K562 (cell line): ENCODE measurements around the gene PRR7. TPM values are rescaled to one million over a fixed set of nuclear protein-coding genes. Genes with fewer than 3 reads are reported as not detected.

Experiments
- ETV6 ChIP-seq, 3 experiments: fragments of 150-350 bp in 1 of 3; sonication (generic) in 1 of 3; formaldehyde crosslinking in 1 of 3; IDR thresholded peaks; 2 replicates each; pipeline versions ENCODE4 v1.6.1 to v1.8.0; 2014 to 2022; ENCODE audit warnings: borderline replicate concordance in 2 of 3, low read depth in 2 of 3, antibody characterized with exemption in 1 of 3, low read length in 1 of 3, mild to moderate bottlenecking in 1 of 3, missing genetic modification reagents in 1 of 3
- GABPB2 ChIP-seq: fragments of 250-450 bp; sonication (Bioruptor Pico); conservative IDR thresholded peaks from 2 replicates; pipeline ENCODE4 v1.5.1; 2021; ENCODE audit warnings: mild to moderate bottlenecking
- GATA2 ChIP-seq: sonication (generic); formaldehyde crosslinking; IDR thresholded peaks from 2 replicates; pipeline ENCODE4 v1.4.0; 2020; ENCODE audit warnings: mild to moderate bottlenecking, missing genetic modification reagents
- LARP7 ChIP-seq: fragments of 450-650 bp; IDR thresholded peaks from 2 replicates; pipeline ENCODE4 v1.6.1; 2016
- MAZ ChIP-seq, 2 experiments: fragments of 450-650 bp in 1 of 2; sonication (generic) in 1 of 2; formaldehyde crosslinking; IDR thresholded peaks in 1 of 2; conservative IDR thresholded peaks in 1 of 2; 2 replicates each; pipeline versions ENCODE4 v1.4.0 to v1.5.0; 2020; ENCODE audit warnings: mild to moderate bottlenecking in 1 of 2, missing genetic modification reagents in 1 of 2
- PHF8 ChIP-seq: fragments of 200-600 bp; sonication (generic); IDR thresholded peaks from 2 replicates; pipeline ENCODE4 v1.6.1; 2012; ENCODE audit warnings: mixed run types, mild to moderate bottlenecking, inconsistent platforms, low read length, moderate library complexity, borderline replicate concordance
- PHTF2 ChIP-seq: fragments of 250-450 bp; sonication (Bioruptor Pico); IDR thresholded peaks from 2 replicates; pipeline ENCODE4 v1.5.0; 2021; ENCODE audit warnings: mild to moderate bottlenecking
- POLR2B ChIP-seq: fragments of 450-650 bp; IDR thresholded peaks from 2 replicates; pipeline ENCODE4 v1.6.1; 2018; ENCODE audit warnings: low read depth; ENCODE audit not compliant: partially characterized antibody
- PREB ChIP-seq: sonication (generic); formaldehyde crosslinking; IDR thresholded peaks from 2 replicates; pipeline ENCODE4 v1.8.1; 2023; ENCODE audit warnings: mild to moderate bottlenecking, missing genetic modification reagents
- ZNF609 ChIP-seq: sonication (generic); formaldehyde crosslinking; IDR thresholded peaks from 2 replicates; pipeline ENCODE4 v1.8.1; 2023; ENCODE audit warnings: missing genetic modification reagents, mild to moderate bottlenecking, borderline replicate concordance
- polyA plus RNA-seq, 8 experiments: library from polyadenylated mRNA; depleted of rRNA in 4 of 8; stranded (reverse) in 5 of 8; unstranded in 3 of 8; fragments of >200 nt; fragmentation: Nextera tagmentation in 2 of 8; fragmentation: Illumina TruSeq in 1 of 8; extraction: Ambion mirVana in 2 of 8; extraction: Trizol in 1 of 8; gene quantifications; 2 replicates each; pipeline versions ENCODE4 v1.2.1 to v1.2.3, GENCODE V29; 2011 to 2014; ENCODE audit warnings: inconsistent platforms in 1 of 8, missing spikeins in 1 of 8
- total RNA-seq, 7 experiments: library from RNA; depleted of rRNA in 6 of 7; stranded (reverse); fragments of >200 nt in 6 of 7; fragmentation: Illumina TruSeq in 2 of 7; extraction: Trizol in 2 of 7; gene quantifications; 2 replicates each; pipeline versions ENCODE4 v1.2.1 to v1.2.3, GENCODE V29; 2011 to 2021; ENCODE audit warnings: low replicate concordance in 1 of 7
- TF ChIP-seq, protein P1 (sequence below), 3 experiments: fragments of 200-800 bp in 1 of 3; fragments of 250-450 bp in 1 of 3; fragments of 450-650 bp in 1 of 3; sonication (Bioruptor Pico) in 1 of 3; sonication (Bioruptor generic) in 1 of 3; formaldehyde crosslinking in 1 of 3; IDR thresholded peaks; 2 replicates each; pipeline versions ENCODE4 v1.6.1 to v1.8.0; 2016 to 2022; ENCODE audit warnings: mild to moderate bottlenecking in 2 of 3, missing genetic modification characterization in 2 of 3, missing compliant biosample characterization in 1 of 3, moderate library complexity in 1 of 3

PRR7 gene
- total and polyA plus RNA-seq, 9 of the 15 experiments (the other 6 are each of a cell fraction or from before 2014, with no cell fraction given), result 0.80 to 11.3 (median 10.4) TPM; not detected in 4

DNA sequence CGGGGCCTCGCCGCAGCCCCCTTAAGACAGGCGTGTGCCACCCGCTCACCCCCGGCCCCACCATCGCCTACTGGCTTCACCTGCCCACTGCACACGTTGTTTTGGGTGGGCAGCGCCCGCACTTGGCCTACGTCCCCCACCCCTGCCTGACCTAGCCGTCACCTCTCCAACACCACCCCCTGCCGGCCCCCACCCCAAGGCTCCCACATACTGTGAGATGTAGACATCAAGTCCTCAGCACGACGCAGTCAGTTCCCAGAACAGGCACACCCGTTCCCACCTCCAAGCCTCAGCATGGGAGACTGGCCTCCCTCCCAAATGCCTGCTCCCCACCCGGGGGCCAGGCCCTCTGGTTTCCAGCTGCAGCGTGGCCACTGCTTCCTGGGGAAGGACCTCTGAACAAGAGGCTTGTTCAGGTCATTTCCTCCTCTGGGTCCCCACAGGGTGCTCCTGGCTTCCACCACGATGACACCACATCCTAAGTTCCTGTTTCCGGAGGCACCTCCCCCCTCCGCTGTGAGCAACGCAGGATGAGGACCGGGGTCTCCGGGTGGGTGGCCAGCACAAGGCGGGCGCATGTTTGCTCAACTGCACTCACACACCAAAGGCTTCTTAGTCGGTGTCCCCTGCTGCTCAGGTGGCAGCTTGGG lies 15.5 kb downstream of the PRR7 start (continued):
- TF ChIP-seq, protein P1, sequence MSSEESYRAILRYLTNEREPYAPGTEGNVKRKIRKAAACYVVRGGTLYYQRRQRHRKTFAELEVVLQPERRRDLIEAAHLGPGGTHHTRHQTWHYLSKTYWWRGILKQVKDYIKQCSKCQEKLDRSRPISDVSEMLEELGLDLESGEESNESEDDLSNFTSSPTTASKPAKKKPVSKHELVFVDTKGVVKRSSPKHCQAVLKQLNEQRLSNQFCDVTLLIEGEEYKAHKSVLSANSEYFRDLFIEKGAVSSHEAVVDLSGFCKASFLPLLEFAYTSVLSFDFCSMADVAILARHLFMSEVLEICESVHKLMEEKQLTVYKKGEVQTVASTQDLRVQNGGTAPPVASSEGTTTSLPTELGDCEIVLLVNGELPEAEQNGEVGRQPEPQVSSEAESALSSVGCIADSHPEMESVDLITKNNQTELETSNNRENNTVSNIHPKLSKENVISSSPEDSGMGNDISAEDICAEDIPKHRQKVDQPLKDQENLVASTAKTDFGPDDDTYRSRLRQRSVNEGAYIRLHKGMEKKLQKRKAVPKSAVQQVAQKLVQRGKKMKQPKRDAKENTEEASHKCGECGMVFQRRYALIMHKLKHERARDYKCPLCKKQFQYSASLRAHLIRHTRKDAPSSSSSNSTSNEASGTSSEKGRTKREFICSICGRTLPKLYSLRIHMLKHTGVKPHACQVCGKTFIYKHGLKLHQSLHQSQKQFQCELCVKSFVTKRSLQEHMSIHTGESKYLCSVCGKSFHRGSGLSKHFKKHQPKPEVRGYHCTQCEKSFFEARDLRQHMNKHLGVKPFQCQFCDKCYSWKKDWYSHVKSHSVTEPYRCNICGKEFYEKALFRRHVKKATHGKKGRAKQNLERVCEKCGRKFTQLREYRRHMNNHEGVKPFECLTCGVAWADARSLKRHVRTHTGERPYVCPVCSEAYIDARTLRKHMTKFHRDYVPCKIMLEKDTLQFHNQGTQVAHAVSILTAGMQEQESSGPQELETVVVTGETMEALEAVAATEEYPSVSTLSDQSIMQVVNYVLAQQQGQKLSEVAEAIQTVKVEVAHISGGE (CRISPR knock-in tag; IDR thresholded peaks at IDR 0.05), result peak in 1 of 3 experiments; percentile 89; a peak in 3 of 6 replicates
- no peak for TF ChIP-seq PHTF2
- TF ChIP-seq ZNF609 (CRISPR knock-in tag), result no peak
- peak; percentile 35; the same call in 1 of the 2 replicates for TF ChIP-seq PHF8
- TF ChIP-seq POLR2B, result no peak
- no peak for TF ChIP-seq PREB (CRISPR knock-in tag)
- no peak for TF ChIP-seq LARP7
- no peak for TF ChIP-seq GATA2 (CRISPR knock-in tag)
- TF ChIP-seq ETV6 (IDR thresholded peaks at IDR 0.05; ENCODE audit: borderline replicate concordance in 1 of 2, low read depth in 2 of 2, low read length in 1 of 2), result peak in 1 of 2 experiments; percentile 53; a peak in 2 of 4 replicates
- TF ChIP-seq ETV6 (CRISPR knock-in tag; IDR thresholded peaks at IDR 0.05; ENCODE audit: borderline replicate concordance), result no peak
- TF ChIP-seq GABPB2 (CRISPR knock-in tag), result no peak
- TF ChIP-seq MAZ (CRISPR knock-in tag; conservative IDR thresholded peaks at IDR 0.05 in 1 of 2, IDR thresholded peaks at IDR 0.05 in 1 of 2), result peak; percentile 21 to 40; a peak in 1 of 4 replicates
